ENCODE results near the gene DEPP1.

Gene DEPP1

GRCh38 chr10:44954042-44954441, 24.6 kb downstream of the DEPP1 start:
- DNase-seq (ENCODE audit: low read depth): no peak

GRCh38 chr10:44952779-44953231, 25.8 kb downstream of the DEPP1 start:
- no peak for DNase-seq (ENCODE audit: low read depth)

GRCh38 chr10:44951576-44952226, 26.9 kb downstream of the DEPP1 start:
- DNase-seq (ENCODE audit: low read depth): no peak

- DNase-seq (ENCODE audit: low read depth): no peak
Observed at GRCh38 chr10:44950326-44951225, 28.0 kb downstream of the DEPP1 start.

GRCh38 chr10:44949915-44950314, 28.7 kb downstream of the DEPP1 start:
- DNase-seq (ENCODE audit: low read depth): no peak

GRCh38 chr10:44949127-44949802, 29.3 kb downstream of the DEPP1 start:
- no peak for DNase-seq (ENCODE audit: low read depth)

GRCh38 chr10:44948642-44949041, 30.0 kb downstream of the DEPP1 start:
- DNase-seq (ENCODE audit: low read depth): no peak

- no peak for DNase-seq (ENCODE audit: low read depth)
Observed at GRCh38 chr10:44947371-44948152, 31.0 kb downstream of the DEPP1 start.

- no peak for DNase-seq (ENCODE audit: low read depth)
Observed at GRCh38 chr10:44946205-44946604, 32.4 kb downstream of the DEPP1 start.

- no peak for DNase-seq (ENCODE audit: low read depth)
Observed at GRCh38 chr10:44944354-44944753, 34.3 kb downstream of the DEPP1 start.

GRCh38 chr10:44939691-44940401, 38.8 kb downstream of the DEPP1 start:
- no peak for DNase-seq (ENCODE audit: low read depth)

- no peak for DNase-seq (ENCODE audit: low read depth)
Observed at GRCh38 chr10:44938956-44939355, 39.7 kb downstream of the DEPP1 start.

GRCh38 chr10:44937196-44938005, 41.2 kb downstream of the DEPP1 start:
- DNase-seq (ENCODE audit: low read depth): no peak

- DNase-seq (ENCODE audit: low read depth): no peak
Observed at GRCh38 chr10:44936314-44936975, 42.2 kb downstream of the DEPP1 start.

- DNase-seq (ENCODE audit: low read depth): no peak
Observed at GRCh38 chr10:44935966-44936295, 42.7 kb downstream of the DEPP1 start.

- no peak for DNase-seq (ENCODE audit: low read depth)
Observed at GRCh38 chr10:44935201-44935965, 43.2 kb downstream of the DEPP1 start.

- no peak for DNase-seq (ENCODE audit: low read depth)
Observed at GRCh38 chr10:44934416-44935200, 44.0 kb downstream of the DEPP1 start.
